Hepatic stellate cell (primary cell): Measurements from ENCODE around the gene PNPLA8.
"Not testable (repeated sequence)": the region's sequence is repeated elsewhere in the genome, so short reads cannot be mapped to it uniquely, and the experiment has no call there.

Experiments
- DNase-seq: peaks from one replicate; pipeline ENCODE4 v3.0.0; 2011; ENCODE audit warnings: low spot score

Gene PNPLA8, protein sequence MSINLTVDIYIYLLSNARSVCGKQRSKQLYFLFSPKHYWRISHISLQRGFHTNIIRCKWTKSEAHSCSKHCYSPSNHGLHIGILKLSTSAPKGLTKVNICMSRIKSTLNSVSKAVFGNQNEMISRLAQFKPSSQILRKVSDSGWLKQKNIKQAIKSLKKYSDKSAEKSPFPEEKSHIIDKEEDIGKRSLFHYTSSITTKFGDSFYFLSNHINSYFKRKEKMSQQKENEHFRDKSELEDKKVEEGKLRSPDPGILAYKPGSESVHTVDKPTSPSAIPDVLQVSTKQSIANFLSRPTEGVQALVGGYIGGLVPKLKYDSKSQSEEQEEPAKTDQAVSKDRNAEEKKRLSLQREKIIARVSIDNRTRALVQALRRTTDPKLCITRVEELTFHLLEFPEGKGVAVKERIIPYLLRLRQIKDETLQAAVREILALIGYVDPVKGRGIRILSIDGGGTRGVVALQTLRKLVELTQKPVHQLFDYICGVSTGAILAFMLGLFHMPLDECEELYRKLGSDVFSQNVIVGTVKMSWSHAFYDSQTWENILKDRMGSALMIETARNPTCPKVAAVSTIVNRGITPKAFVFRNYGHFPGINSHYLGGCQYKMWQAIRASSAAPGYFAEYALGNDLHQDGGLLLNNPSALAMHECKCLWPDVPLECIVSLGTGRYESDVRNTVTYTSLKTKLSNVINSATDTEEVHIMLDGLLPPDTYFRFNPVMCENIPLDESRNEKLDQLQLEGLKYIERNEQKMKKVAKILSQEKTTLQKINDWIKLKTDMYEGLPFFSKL

DNA sequence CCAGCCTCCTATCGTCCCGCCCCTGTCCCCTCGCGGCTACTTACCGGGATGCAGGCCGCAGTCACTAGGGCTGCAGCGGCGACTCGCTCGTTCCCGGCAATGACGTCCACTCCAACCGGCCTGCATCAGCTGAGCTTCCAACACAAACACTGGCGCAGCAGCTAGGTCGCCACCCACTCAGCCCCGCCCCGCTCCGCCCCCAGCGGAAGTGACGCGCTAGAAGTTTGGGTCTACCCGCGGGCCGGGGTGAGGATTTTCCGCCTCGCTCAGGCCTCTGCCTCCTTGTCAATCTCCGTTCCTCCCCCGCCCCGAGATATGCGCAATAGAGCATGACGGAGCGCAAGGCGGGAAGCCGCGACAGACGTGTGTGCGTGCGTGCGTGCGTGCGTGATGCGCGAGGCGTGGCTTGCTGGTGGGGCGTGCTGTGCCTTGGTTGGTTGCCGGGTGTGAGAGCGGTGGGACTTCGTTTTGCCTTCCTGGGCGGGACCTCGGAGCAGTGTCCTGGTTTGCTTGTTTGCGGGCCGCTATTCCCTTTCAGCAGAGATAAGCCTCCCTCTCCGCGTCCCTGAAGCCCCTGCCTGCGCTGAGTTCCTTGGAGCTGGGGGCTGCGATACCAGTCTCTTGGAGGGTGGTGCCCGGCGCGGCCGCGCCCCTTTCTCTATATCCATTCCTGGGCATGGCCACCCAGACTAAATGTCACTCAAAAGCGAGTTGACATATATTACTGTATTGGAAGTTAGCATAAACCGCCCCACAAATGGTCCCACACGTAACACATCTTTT lies at the start of gene PNPLA8:
TSS of gene PNPLA8 (minus strand) at position 151 of the 783 bp plus-strand sequence. CDS start 10,644 bp downstream, outside the sequence.
- peak; percentile 94 for DNase-seq

DNA sequence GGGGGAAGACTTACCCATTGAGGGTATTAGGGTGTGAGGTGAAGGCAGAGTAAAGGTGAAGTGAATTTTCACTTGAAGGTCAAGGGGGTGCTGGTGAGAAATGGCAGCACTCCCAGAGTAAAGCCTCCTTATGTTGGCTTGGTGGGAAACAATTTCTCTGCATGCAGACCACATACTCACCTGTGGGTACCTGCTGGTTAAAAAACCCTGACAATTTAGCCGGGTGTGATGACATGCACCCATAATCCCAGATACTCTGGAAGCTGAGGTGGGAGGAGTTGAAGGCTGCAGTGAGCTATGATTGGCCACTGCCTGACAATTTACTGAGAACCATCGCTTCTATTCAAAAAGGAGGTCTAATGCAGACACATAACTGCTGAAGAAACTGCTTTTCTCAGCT lies 49.2 kb upstream of the PNPLA8 start:
- no peak for DNase-seq

DNA sequence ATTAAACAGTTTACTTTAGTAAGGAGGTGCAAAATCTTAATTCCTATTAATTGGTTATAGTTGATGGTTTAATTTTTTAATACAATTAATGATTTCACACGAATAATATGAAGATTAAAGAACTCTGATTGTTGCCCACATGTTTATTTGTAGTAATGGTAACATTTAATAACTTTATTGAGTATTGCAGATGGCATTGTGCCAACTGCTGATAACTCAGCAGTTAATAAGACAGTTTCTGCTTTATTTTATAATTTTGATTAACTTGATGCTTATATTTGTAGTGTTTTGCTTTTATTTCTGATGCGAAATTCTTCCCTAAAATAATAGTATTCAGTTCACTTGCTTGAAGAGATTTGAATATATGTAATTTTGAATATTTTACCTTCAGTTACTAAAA lies 46.5 kb upstream of the PNPLA8 start:
- no peak for DNase-seq

DNA sequence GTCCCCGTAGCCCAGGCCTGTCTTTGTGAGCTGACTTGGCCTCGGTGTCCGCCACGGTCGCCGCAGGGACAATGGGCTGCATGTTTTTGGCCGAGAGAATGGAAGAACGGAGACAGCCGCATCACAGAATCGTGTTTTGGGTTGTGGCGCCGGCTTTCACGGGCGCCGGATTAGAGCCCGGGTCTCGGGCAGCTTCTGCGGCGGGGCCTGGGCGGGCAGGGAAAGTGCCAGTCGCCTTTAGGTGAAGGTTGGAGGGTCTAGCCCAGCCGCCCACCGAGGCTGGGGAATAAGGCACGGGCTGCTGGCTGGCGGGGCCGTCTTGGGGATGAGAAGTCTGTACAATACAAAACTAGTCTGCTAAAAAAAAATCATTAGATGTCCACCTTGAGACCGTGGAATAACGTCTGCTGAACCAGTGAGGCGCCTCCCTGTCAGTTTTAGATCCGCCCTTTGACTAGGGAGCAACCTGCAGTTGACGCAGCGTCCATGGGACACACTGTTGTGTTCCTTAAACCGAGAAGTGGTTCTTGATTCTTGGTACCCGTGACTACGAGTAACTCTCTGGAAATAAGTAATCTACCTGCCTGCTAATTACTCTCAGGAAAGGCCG lies 44.3 kb upstream of the PNPLA8 start:
- DNase-seq: peak; percentile 42

DNA sequence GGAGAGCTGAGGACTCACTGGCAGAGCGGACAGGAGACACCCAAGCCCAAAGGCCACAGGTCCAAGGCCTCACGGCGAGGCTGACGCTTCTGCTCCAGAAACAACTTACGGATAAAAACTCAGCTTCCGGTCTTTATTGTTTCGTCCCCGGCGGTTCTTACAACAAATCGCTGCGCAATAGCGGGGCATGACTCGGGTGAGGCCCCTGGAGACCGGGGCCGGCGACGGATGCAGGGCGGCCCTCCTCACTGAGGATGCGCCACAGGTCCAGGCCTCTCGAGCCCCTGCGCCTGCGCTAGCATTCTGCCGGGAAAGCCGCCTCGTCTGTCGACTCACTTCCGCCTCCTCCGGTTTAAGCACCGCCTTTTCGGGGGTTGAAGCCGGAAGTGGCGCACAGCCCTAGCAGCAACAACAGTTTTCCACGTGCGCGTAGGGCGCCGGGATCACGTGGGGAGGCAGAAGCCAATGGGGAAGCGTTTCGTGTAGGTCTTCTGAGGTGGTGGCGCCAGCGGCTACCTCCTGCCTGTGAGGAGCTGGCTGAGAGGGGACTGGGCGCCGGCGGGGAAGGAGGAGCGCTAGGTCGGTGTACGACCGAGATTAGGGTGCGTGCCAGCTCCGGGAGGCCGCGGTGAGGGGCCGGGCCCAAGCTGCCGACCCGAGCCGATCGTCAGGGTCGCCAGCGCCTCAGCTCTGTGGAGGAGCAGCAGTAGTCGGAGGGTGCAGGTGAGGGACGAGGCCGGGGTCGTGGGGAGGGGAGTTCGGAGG lies 43.6 kb upstream of the PNPLA8 start, which contains the start of the genes DNAJB9 and THAP5:
TSS of gene DNAJB9 (plus strand) at position 494 of the 765 bp plus-strand sequence. CDS start 1,853 bp downstream, outside the sequence.
TSS of gene THAP5 (minus strand) at position 326 of the 765 bp plus-strand sequence. CDS start at position 189, 137 bp downstream.
- peak; percentile 97 for DNase-seq

DNA sequence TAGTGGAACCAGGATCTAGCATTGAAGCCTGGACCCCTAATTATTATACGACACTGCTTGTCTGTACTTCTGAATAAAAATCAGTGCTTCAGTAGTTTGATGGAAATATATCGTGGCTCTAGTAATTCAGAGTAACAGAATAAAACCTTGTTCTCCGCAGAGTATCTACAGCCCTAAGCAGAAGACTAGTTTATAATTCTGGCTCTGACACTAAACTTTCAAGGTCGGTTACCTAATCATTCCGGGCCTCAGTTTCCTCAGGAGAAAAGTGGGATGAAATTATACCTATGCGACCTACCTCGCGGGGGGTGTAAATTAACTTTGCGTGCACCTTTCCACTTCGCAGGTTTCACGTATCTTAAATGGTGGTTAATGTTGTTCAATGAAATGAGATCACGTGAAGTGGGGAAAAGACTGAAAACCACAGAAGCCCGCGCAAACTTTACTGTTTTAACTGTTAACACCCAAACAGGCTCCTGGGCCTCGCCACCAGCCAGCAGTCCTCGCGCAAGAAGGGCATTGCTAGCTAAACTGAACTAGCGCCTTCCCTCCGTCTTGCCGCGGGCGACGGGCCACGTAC lies 43.0 kb upstream of the PNPLA8 start:
- DNase-seq: no peak

DNA sequence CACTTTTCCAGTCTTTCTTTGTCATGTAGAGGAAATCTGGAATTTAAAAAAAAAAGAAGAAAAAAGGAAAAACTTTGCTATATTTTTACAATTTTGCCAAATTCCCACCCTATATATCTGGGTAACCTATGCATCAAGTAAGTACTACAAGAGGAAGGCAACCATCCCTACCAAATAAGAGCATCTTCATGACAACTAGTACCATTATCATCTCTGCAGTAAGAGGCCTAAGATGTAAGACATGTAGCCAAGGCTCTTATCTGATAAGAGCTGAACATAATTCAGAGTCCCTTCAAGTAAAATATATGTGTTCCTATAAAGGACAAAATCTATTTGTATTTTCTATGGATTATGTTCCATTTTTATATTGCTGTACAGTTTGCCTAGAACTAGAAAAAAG lies 40.1 kb upstream of the PNPLA8 start:
- no peak for DNase-seq

DNA sequence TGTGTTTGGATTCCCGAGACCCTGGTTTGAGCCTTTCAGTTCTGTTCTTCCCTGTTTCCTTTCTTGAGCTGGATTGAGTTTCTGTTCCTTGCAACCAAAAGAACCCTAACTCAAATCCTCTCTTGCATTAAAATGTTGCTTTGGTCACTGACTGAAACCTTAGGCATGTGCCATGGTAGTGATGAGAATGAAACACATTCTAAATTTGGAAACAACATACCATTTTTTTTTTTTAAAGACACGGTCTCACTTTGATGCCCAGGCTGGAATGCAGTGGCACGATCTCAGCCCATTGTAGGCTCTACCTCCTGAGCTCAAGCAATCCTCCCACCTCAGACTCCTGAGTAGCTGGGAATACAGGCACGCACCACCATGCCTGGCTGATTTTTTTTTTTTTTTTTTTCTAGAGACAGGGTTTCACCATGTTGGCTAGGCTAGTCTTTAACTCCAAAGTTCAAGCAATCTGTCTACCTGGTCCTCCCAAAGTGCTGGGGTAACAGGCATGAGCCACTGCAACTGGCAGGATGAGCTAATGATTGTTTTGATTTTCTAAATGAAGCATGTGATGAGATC lies 35.2 kb upstream of the PNPLA8 start:
- peak; percentile 16 for DNase-seq

DNA sequence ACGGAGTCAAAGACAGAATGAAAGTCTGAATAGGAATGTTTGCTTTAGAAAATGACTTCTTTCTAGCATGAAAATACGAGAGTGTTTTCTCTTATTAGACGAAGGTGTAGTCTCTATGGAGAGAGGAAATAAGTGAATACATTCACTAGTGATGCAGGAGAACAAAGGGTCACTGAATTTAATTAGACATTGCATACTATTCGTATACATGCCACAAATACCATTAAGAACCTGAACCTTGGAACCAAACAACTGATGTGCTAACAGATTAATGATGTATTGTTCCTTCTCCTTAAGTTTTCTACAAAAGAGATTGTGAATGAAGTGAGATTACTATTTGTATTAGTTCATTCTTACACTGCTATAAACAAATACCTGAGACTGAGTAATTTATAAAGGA lies 33.3 kb upstream of the PNPLA8 start:
- no peak for DNase-seq

DNA sequence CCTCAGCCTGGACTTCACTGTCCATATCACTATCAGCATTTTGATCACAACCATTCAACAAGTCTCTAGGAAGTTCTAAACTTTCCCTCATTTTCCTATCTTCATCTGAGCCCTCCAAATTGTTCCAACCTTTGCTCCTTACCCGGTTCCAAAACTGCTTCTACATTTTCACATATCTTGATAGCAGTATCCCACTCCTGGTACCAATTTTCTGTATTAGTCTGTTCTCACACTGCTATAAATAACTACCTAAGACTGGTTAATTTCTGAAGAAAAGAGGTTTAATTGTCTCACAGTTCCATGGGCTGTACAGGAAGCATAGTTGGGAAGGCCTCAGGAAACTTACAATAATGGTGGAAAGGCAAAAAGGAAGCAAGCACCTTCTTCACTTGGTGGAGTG lies 31.7 kb upstream of the PNPLA8 start:
- no peak for DNase-seq

DNA sequence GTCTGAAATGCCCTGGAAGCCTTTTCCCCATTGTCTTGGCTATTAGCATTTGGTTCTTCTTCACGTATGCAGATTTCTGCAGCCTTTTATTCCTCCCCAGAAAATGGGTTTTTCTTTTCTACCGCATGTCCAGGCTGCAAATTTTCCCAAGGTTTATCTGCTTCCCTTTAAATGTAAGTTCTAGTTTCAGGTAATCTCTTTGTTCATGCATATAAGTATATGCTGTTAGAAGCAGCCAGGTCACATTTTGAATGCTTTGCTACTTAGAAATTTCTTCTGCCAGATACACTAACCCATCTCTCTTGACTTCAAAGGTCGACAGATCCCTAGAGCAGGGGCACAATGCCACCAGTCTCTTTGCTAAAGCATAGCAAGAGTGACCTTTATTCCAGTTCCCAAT lies 31.3 kb upstream of the PNPLA8 start:
- no peak for DNase-seq

DNA sequence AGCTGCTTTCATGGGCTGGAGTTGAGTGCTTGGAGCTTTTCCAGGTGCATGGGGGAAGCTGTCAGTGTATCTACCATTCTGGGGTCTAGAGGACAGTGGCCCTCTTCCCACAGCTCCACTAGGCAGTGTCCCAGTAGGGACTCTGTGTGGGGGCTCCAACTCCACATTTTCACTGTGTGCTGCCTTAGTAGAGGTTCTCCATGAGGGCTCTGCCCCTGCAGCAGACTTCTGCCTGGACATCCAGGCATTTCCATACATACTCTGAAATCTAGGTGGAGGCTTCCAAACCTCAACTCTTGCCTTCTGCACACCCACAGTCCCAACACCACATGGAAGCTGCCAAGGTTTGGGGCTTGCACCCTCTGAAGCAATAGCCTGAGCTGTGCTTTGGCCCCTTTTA lies 30.7 kb upstream of the PNPLA8 start:
- not testable (repeated sequence) for DNase-seq

DNA sequence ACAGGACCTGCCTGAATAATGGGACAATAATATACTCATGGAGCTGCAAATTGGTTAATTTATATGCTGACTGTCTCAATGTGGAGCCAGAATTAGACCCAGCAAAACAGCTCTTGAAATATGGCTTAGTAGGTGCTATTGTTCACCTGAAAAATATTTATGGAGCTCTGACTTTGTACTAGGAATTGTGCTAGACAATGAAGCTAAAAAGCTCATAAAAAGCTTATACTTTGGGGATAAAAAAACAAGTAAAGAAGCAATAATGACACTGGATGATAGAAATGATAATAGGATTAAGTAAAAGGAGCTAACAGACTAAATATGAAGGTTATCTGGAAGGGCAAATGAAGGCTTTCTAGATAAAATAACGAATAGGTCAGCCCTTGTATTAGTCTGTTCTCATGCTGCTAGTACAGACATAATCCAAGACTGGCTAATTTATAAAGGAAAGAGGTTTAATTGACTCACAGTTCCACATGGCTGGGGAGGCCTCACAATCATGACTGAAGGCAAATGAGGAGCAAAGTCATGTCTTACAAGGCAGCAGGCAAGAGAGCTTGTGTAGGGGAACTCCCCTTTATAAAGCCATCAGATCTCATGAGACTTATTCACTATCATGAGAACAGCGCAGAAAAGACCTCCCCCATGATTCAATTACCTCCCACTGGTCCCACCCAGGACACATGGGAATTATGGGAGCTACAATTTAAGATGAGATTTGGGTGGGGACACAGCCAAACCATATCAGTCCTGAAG lies 22.4 kb upstream of the PNPLA8 start:
- not testable (repeated sequence) for DNase-seq

DNA sequence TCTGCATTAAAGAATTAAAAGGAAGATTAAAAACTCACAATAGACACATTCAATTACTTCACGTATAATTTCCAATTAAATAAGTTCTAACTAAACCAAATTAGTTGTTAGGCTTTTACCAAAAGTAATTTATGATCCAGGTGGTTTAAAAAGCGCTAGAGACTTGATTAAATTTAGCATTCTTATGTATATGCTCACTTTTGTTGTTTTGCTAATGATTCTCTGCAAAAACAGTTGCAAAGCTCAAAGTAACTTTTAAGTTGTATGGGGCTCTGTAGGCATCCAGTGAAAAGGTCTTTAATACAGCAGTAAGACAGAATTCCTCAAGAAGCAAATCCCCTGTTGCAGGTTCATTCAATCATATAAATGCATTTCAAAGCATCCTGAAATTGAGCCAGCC lies 15.5 kb upstream of the PNPLA8 start:
- DNase-seq: no peak

DNA sequence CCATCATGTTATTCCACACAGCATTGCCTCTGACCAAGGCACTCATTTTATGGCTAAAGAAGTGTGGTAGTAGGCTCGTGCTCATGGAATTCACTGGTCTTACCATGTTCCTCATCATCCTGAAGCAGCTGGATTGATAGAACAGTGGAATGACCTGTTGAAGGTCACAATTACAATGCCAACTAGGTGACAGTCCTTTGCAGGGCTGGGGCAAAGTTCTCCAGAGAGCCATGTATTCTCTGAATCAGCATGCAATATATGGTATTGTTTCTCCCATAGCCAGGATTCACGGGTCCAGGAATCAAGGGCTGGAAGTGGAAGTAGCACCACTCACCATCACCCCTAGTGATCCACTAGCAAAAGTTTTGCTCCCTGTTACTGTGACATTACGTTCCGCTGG lies 12.8 kb upstream of the PNPLA8 start:
- not testable (repeated sequence) for DNase-seq

DNA sequence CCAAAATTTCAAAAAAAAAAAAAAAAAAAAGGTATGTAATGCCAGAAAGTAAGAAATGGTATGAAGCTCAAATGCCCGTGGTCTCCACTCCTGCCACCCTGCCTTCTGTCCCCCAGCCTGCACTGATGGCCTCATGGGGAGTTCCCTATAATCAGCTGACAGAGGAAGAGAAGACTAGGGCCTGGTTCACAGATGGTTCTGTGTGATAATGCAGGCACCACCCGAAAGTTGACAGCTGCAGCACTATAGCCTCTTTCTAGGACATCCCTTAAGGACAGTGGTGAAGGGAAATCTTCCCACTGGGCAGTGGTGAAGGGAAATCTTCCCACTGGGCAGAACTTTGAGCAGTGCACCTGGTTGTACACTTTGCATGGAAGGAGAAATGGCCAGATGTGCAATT lies 12.3 kb upstream of the PNPLA8 start:
- DNase-seq: not testable (repeated sequence)

DNA sequence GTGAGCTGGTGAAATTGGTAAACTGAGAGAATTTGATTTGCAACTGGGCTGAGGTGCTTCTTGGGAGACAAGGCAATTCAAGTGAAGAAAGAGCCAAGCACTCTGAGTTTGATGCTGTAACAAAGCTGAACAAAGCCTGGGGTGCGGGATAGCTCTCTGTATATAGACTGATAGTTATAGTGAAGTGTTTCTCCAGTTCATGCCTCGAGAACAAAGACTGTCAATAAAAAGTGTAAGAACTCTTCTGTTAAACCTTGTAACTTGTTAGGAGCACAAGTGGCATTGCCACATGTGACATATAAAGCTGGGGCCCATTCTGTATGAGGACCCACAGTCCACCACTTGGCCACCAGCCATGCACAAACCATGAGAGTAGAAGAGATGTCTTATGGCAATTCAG lies 11.3 kb upstream of the PNPLA8 start:
- DNase-seq: no peak

DNA sequence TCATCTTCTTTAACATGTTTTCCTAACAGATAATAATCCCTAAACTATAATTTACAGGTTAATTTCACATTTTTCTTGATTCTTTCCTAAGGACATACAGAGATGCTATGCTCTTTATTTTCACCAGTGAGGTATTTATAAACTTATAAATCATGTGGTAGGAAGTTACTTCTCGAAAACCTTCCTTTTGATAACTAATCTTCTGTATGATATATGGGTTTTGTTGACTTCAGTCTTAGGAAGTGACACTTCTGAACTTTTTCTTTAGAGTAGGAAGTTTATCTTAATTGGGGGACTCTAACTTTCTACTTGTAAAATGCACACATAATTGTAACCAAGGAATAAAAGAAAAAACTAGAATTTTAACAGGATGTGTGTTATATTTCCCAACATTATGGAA lies 9.8 kb upstream of the PNPLA8 start:
- no peak for DNase-seq

DNA sequence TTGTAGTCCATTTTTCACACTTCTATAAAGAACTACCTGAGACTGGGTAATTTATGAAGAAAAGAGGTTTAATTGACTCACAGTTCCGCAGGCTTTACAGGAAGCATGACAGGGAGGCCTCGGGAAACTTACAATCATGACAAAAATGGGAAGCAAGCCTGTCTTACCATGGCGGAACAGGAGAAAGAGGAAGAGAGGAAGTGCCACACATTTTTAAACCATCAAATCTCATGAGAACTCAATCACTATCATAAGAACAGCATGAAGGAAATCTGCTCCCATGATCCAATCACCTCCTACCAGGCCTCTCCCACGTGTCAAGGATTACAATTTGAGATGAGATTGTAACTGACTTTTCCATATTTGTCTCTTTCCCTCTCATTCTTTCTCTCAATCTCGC lies 9.3 kb upstream of the PNPLA8 start:
- DNase-seq: no peak

DNA sequence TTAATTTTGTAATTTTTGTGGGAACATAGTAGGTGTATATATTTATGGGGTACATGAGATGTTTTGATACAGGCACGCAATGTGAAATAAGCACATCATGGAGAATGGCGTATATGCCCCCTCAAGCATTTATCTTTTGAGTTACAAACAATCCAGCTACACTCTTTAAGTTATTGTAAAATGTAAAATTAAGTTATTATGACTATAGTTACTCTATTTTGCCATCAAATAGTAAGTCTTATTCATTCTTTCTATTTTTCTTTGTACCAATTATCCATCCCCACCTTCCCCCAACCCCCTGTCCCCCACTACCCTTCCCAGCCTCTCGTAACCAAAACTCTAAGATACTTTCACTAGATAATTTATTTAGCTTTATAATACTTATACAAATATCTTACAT lies 7.8 kb upstream of the PNPLA8 start:
- DNase-seq: no peak
